Neural cell (in vitro differentiated cells): ENCODE measurements around the gene RAP2A.

Source experiments
- EP300 ChIP-seq: fragments of 450-650 bp; conservative IDR thresholded peaks from 2 replicates; pipeline ENCODE4 v1.6.1; 2014; ENCODE audit warnings: antibody characterized with exemption, mild to moderate bottlenecking, moderate library complexity; ENCODE audit not compliant: poor library complexity, severe bottlenecking
- EZH2 ChIP-seq: fragments of 200-600, 300-800 bp; shearing (Covaris generic), sonication (generic); IDR thresholded peaks from 2 replicates; pipeline ENCODE4 v1.6.1; 2014; ENCODE audit warnings: antibody characterized with exemption, low read length, borderline replicate concordance, mild to moderate bottlenecking; ENCODE audit not compliant: insufficient read depth, poor library complexity, severe bottlenecking
- POLR2AphosphoS5 ChIP-seq: IDR thresholded peaks from 2 replicates; pipeline ENCODE4 v1.6.1; 2012
- RAD21 ChIP-seq: fragments of 450-650 bp; conservative IDR thresholded peaks from 2 replicates; pipeline ENCODE4 v1.6.1; 2014; ENCODE audit warnings: antibody characterized with exemption, mild to moderate bottlenecking, moderate library complexity
- SMC3 ChIP-seq: fragments of 450-650 bp; conservative IDR thresholded peaks from 2 replicates; pipeline ENCODE4 v1.6.1; 2014; ENCODE audit warnings: antibody characterized with exemption, mild to moderate bottlenecking, moderate library complexity; ENCODE audit not compliant: poor library complexity
- TF ChIP-seq, protein P1 (sequence below): fragments of 450-650 bp; IDR thresholded peaks from 2 replicates; pipeline ENCODE4 v1.5.1; 2014; ENCODE audit warnings: antibody characterized with exemption, mild to moderate bottlenecking, moderate library complexity; ENCODE audit not compliant: poor library complexity, severe bottlenecking
- TF ChIP-seq, protein P2 (sequence below): IDR thresholded peaks from 2 replicates; pipeline ENCODE4 v1.6.1; 2012; ENCODE audit warnings: borderline replicate concordance

DNA sequence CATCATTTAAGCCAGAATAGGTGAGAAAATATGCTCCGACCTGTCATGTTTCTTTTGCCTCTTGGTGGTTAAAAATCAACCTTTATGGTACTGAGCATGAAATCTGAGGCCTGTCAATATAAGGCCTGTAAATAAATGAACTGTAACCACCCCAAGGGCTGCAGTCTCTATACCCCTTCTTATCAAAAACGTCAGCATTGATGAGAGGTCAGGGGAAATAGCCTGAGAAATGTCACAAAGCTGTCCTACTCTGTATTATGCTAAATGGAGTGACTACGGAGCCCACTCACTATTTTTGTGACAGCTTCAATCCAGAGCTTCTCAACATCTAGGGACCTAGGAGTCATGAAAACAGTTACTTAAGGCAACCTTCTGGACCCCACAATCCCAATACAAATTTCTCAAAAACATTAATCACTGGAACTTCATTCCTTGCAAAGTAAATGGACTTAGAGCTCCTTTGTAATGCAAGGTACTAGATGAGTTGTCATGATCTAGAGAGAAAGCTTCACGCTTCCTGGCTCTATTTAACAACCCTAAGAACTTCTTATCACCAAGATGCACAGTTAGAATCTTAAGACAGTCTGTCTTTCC is 2.7 kb upstream of the RAP2A start:
- TF ChIP-seq RAD21: no peak
- TF ChIP-seq, protein P1, sequence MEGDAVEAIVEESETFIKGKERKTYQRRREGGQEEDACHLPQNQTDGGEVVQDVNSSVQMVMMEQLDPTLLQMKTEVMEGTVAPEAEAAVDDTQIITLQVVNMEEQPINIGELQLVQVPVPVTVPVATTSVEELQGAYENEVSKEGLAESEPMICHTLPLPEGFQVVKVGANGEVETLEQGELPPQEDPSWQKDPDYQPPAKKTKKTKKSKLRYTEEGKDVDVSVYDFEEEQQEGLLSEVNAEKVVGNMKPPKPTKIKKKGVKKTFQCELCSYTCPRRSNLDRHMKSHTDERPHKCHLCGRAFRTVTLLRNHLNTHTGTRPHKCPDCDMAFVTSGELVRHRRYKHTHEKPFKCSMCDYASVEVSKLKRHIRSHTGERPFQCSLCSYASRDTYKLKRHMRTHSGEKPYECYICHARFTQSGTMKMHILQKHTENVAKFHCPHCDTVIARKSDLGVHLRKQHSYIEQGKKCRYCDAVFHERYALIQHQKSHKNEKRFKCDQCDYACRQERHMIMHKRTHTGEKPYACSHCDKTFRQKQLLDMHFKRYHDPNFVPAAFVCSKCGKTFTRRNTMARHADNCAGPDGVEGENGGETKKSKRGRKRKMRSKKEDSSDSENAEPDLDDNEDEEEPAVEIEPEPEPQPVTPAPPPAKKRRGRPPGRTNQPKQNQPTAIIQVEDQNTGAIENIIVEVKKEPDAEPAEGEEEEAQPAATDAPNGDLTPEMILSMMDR: no peak
- no peak for TF ChIP-seq EZH2
- no peak for TF ChIP-seq EP300
- TF ChIP-seq, protein P2, sequence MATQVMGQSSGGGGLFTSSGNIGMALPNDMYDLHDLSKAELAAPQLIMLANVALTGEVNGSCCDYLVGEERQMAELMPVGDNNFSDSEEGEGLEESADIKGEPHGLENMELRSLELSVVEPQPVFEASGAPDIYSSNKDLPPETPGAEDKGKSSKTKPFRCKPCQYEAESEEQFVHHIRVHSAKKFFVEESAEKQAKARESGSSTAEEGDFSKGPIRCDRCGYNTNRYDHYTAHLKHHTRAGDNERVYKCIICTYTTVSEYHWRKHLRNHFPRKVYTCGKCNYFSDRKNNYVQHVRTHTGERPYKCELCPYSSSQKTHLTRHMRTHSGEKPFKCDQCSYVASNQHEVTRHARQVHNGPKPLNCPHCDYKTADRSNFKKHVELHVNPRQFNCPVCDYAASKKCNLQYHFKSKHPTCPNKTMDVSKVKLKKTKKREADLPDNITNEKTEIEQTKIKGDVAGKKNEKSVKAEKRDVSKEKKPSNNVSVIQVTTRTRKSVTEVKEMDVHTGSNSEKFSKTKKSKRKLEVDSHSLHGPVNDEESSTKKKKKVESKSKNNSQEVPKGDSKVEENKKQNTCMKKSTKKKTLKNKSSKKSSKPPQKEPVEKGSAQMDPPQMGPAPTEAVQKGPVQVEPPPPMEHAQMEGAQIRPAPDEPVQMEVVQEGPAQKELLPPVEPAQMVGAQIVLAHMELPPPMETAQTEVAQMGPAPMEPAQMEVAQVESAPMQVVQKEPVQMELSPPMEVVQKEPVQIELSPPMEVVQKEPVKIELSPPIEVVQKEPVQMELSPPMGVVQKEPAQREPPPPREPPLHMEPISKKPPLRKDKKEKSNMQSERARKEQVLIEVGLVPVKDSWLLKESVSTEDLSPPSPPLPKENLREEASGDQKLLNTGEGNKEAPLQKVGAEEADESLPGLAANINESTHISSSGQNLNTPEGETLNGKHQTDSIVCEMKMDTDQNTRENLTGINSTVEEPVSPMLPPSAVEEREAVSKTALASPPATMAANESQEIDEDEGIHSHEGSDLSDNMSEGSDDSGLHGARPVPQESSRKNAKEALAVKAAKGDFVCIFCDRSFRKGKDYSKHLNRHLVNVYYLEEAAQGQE: no peak
- TF ChIP-seq POLR2AphosphoS5: no peak
- TF ChIP-seq SMC3: no peak
